Epithelial cell of alveolus of lung (primary cell): Measurements from ENCODE around the gene C12orf76. TPM values are rescaled to one million over a fixed set of nuclear protein-coding genes. Genes with fewer than 3 reads are reported as not detected.

ENCODE experiments used
- total RNA-seq: library from RNA; depleted of rRNA; stranded (reverse); fragments of >200 nt; gene quantifications from 2 replicates; pipeline ENCODE4 v1.2.1, GENCODE V29; 2015

C12orf76 gene, protein sequence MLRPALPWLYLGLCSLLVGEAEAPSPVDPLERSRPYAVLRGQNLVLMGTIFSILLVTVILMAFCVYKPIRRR
- total RNA-seq, result 5.3 and 16.4 TPM in 2 replicates

DNA sequence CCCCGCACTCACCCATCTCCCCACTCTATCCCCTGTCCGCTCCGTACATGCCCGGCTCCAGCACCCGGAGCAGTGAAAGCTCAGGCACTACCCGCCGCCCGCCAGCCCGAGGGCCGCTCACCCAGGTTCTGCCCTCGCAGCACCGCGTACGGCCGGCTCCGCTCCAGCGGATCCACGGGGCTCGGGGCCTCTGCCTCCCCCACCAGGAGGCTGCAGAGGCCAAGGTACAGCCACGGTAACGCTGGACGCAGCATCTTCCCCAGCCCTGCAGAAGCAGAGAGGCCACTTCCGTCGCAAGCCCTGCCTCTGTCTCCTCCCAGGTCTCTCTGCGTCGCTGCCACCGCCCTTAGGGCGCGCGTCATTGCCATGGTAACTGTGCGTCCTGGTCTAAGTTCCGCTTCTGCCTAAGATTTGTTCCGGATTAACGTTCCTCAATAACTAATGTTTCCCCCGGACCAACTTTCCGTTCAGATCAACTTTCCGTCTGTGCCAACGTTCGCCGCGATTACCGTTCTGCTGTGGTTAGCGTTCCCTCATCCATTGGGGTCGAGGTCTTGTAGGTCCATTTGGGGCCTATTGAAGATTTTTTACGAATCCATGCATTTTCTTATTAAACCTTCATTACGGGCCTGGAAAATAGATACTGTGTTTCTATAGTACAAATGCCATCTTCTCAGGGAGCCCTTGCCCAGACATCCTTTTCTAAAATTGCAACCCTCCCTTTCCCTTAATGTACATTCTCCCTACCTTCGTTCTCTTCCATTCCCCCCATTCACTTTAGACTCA is at the start of gene C12orf76:
Gene C12orf76, minus strand, starts transcription at position 281 of the 786 bp plus-strand sequence. Its CDS starts 27 bp downstream, at position 254.

DNA sequence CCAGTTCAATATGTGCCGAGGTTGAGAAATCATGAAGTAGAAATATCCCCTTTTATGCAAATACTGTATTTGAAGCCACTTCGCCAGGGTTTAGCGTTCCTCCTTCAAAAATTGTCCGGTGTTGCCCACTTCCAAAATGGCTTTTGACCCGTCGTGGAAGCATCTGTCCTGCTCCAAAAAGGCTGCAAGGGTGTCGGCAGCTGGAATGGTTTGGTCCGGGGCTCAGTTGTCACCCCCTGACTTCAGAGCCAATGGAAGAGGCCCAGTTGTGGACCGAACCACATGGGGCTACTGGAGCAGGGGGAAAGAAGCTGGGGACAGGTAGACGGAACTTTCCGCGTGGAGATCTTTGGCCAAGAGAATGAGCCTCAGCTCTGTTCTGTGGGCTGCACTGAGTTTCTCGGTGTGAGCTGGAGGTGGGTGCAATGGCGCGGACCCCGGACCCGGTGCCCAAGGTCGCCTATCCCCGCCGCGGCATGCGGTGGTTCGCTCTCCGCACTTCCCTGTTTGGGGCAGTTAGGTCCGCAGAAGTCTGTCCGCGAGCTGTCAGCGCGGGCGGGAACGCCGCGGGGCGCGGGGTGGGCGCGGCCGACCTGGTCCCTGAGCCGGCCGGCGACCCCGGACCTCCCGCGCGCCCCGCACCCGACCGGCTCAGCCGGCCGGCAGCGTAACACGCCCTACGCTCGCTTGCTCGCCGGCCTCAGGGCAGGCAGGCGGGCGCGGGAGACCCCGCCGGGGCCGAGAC is 49.2 kb downstream of the C12orf76 start, which contains the start of gene ANKRD13A:
Gene ANKRD13A, plus strand, starts transcription at position 527 of the 745 bp plus-strand sequence. CDS start 259 bp downstream, outside the sequence.

DNA sequence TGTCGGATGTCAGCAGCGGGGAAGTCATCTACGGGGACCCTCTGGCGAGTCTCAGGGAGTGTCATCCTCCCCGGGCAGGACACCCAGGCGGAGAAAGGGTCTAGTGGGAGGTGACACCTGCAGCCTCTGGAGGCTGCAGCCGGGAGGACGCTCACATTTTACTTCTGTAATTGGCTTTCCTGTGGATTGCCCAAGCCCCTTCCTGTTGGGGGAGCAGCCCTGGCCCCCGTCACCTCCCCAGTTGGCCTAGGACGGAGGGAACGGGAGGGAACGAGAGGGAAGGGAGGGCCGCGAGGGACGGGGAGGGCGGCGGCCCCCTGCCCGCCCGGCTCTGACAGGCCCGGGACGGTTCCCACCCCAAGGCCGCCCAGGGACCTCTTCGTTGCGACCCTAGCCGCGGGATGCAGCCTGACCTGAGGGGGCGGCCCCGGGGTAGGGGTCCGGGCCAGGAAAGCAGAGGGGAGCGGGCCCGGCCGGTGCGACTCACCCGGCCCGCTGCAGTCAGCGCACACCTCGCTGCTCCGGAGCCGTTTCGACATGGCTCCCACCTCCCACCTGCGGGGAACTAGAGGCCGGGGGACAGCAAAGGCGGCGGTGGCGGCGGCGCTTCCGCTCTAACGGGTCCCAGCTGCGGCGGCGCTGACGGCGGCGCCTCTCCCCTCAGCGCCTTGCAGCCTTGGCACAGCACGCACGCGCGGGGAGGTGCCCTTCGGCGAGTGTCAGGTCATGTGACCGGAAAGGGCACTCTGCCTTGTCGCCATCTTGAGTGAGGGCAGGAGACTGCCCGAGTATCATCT is 52.4 kb downstream of the C12orf76 start, which contains the start of gene GIT2:
Gene GIT2, minus strand, starts transcription at position 683 of the 797 bp plus-strand sequence. Its CDS starts 144 bp downstream, at position 539.

Other genes with a start within 250 kb of the C12orf76 start
- 1.2 and 8.7 TPM in 2 replicates for gene TRPV4, start 215.1 kb downstream of the C12orf76 start, total RNA-seq
- gene GLTP, start 168.0 kb downstream of the C12orf76 start, total RNA-seq, result 41.0 and 46.0 TPM in 2 replicates
- gene TCHP, start 148.2 kb downstream of the C12orf76 start, total RNA-seq, result 7.5 and 9.4 TPM in 2 replicates
- gene GIT2, start 52.2 kb downstream of the C12orf76 start, total RNA-seq, result 15.9 and 23.1 TPM in 2 replicates
- 35.9 and 80.0 TPM in 2 replicates for gene ANKRD13A, start 49.1 kb downstream of the C12orf76 start, total RNA-seq
- gene IFT81, start 75.8 kb upstream of the C12orf76 start, total RNA-seq, result 10.5 and 11.7 TPM in 2 replicates
- 97.0 and 162 TPM in 2 replicates for gene ATP2A2, start 232.7 kb upstream of the C12orf76 start, total RNA-seq